HG02981 (cell line): Measurements from ENCODE around the gene PGM5.

Experiments
- ATAC-seq: cut with Tn5 transposase; IDR thresholded peaks from one replicate; pipeline ENCODE4 v1.9.1; 2021; ENCODE audit warnings: mild to moderate bottlenecking, moderate library complexity; ENCODE audit not compliant: unreplicated experiment

PGM5 gene

GRCh38 chr9:68577774-68578591, 221.6 kb downstream of the PGM5 start:
- ATAC-seq = peak; percentile 89
